GM12801 (cell line): Measurements from ENCODE around the gene MLYCD.

ENCODE experiments used
- TF ChIP-seq, protein P1 (sequence below): IDR thresholded peaks from one replicate; pipeline ENCODE4 v1.5.1; 2011; ENCODE audit warnings: control low read depth; ENCODE audit not compliant: insufficient read length; ENCODE audit errors: extremely low read depth

MLYCD gene

GRCh38 chr16:83942815-83943515 is 44.0 kb downstream of the MLYCD start:
- TF ChIP-seq, protein P1, sequence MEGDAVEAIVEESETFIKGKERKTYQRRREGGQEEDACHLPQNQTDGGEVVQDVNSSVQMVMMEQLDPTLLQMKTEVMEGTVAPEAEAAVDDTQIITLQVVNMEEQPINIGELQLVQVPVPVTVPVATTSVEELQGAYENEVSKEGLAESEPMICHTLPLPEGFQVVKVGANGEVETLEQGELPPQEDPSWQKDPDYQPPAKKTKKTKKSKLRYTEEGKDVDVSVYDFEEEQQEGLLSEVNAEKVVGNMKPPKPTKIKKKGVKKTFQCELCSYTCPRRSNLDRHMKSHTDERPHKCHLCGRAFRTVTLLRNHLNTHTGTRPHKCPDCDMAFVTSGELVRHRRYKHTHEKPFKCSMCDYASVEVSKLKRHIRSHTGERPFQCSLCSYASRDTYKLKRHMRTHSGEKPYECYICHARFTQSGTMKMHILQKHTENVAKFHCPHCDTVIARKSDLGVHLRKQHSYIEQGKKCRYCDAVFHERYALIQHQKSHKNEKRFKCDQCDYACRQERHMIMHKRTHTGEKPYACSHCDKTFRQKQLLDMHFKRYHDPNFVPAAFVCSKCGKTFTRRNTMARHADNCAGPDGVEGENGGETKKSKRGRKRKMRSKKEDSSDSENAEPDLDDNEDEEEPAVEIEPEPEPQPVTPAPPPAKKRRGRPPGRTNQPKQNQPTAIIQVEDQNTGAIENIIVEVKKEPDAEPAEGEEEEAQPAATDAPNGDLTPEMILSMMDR: no peak

GRCh38 chr16:83943516-83944050 is 44.7 kb downstream of the MLYCD start:
- TF ChIP-seq, protein P1: no peak

- TF ChIP-seq, protein P1: no peak
Observed at GRCh38 chr16:83945587-83945986, 46.7 kb downstream of the MLYCD start.

- TF ChIP-seq, protein P1: no peak
Observed at GRCh38 chr16:83946154-83946780, 47.4 kb downstream of the MLYCD start.

- TF ChIP-seq, protein P1: no peak
Observed at GRCh38 chr16:83946781-83947566, 48.1 kb downstream of the MLYCD start.

- TF ChIP-seq, protein P1: no peak
Observed at GRCh38 chr16:83947642-83948234, 48.8 kb downstream of the MLYCD start.
